ENCODE results near the gene AGMAT.

Gene AGMAT

GRCh38 chr1:15557008-15557407, 27.8 kb downstream of the AGMAT start:
- no peak for DNase-seq (ENCODE audit: low read depth)
- no peak for TF ChIP-seq CTCF (IDR thresholded peaks at IDR 0.05; ENCODE audit: low read depth, low read length, missing control alignments)
- no peak overlapping the region for H3K4me3 ChIP-seq (ENCODE audit: low read depth, low read length)

- DNase-seq (ENCODE audit: low read depth), result no peak
- H3K4me3 ChIP-seq (ENCODE audit: low read depth, low read length), result no peak overlapping the region
- no peak for TF ChIP-seq CTCF (IDR thresholded peaks at IDR 0.05; ENCODE audit: low read depth, low read length, missing control alignments)
These were observed 34.3 kb downstream of the AGMAT start for GRCh38 chr1:15550573-15550972.

- no peak for DNase-seq (ENCODE audit: low read depth)
- TF ChIP-seq CTCF (IDR thresholded peaks at IDR 0.05; ENCODE audit: low read depth, low read length, missing control alignments), result no peak
- H3K4me3 ChIP-seq (ENCODE audit: low read depth, low read length), result no peak overlapping the region
These were observed 38.2 kb downstream of the AGMAT start for GRCh38 chr1:15546641-15547040.

GRCh38 chr1:15543589-15544568, 41.0 kb downstream of the AGMAT start:
- no peak for TF ChIP-seq CTCF (IDR thresholded peaks at IDR 0.05; ENCODE audit: low read depth, low read length, missing control alignments)
- no peak for DNase-seq (ENCODE audit: low read depth)
- H3K4me3 ChIP-seq (ENCODE audit: low read depth, low read length), result no peak overlapping the region

- TF ChIP-seq CTCF (IDR thresholded peaks at IDR 0.05; ENCODE audit: low read depth, low read length, missing control alignments), result no peak
- no peak for DNase-seq (ENCODE audit: low read depth)
- H3K4me3 ChIP-seq (ENCODE audit: low read depth, low read length), result no peak overlapping the region
These were observed 41.6 kb downstream of the AGMAT start for GRCh38 chr1:15543251-15543588.

- no peak for DNase-seq (ENCODE audit: low read depth)
- H3K4me3 ChIP-seq (ENCODE audit: low read depth, low read length), result no peak overlapping the region
- TF ChIP-seq CTCF (IDR thresholded peaks at IDR 0.05; ENCODE audit: low read depth, low read length, missing control alignments), result no peak
These were observed 42.2 kb downstream of the AGMAT start for GRCh38 chr1:15542388-15543250.

All from GM12864 (cell line).